Hepatocyte (in vitro differentiated cells): ENCODE data around the gene LSR.

Experiments used
- CTCF ChIP-seq: fragments of 200-600 bp; sonication (generic); IDR thresholded peaks from 2 replicates; pipeline ENCODE4 v1.5.1; 2016; ENCODE audit warnings: antibody characterized with exemption, mild to moderate bottlenecking; ENCODE audit not compliant: poor library complexity
- EZH2phosphoT487 ChIP-seq: fragments of 200-600 bp; sonication (generic); IDR thresholded peaks from one replicate; pipeline ENCODE4 v1.6.1; 2018; ENCODE audit warnings: antibody characterized with exemption, mild to moderate bottlenecking, low read depth, moderate library complexity; ENCODE audit not compliant: unreplicated experiment, severe bottlenecking

- TF ChIP-seq CTCF, result no peak
- no peak for TF ChIP-seq EZH2phosphoT487
Measured at GRCh38 chr19:35264268-35265125, 15.7 kb downstream of the LSR start.
